A549 treated with AZD9567 at 1 μM for 4 hours (cell line): ENCODE measurements around the gene MVB12A. TPM values are rescaled to one million over a fixed set of nuclear protein-coding genes. Genes with fewer than 3 reads are reported as not detected.

Source experiments
- total RNA-seq: library from RNA; stranded (reverse); fragments of 200-300 nt; extraction: Qiagen RNA extraction; gene quantifications from 5 replicates; pipeline ENCODE4 v1.2.3, GENCODE V29; 2022; ENCODE audit not compliant: insufficient read depth

MVB12A gene
- total RNA-seq, result 6.5 to 39.6 TPM (median 37.4 TPM) in 5 replicates

GRCh38 chr19:17419621-17420474, at the start of gene MVB12A:
MVB12A (plus strand) TSS chr19:17420047; CDS start chr19:17420136, 89 bp downstream.

GRCh38 chr19:17376935-17377600, 42.8 kb upstream of the MVB12A start, which contains the start of gene PLVAP:
PLVAP (minus strand) TSS chr19:17377342; CDS start chr19:17377288, 54 bp downstream.

DNA sequence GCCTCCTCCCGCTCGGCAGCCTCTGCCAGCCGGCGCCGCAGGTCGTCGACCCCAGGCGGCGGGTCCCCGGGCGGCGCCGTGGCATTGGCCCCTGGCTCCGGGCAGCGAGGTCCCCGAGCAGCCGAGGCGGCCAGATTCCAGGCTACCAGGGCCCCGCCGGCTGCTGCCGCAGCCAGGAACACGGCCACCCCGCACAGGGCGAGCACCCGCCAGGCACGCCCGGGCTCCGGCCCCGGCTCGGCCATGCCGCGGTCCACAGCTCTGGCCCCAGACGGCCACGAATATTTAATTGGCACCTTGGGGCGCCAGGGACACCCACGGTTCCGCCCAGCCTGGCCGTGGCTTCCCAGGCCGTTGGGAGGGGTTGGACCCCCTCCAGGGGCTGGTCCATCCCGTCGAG, 25.9 kb upstream of the MVB12A start, which contains the start of gene CCDC194:
CCDC194 (minus strand) TSS at position 283 of the 400 bp plus-strand sequence; CDS start at position 245, 38 bp downstream.

DNA sequence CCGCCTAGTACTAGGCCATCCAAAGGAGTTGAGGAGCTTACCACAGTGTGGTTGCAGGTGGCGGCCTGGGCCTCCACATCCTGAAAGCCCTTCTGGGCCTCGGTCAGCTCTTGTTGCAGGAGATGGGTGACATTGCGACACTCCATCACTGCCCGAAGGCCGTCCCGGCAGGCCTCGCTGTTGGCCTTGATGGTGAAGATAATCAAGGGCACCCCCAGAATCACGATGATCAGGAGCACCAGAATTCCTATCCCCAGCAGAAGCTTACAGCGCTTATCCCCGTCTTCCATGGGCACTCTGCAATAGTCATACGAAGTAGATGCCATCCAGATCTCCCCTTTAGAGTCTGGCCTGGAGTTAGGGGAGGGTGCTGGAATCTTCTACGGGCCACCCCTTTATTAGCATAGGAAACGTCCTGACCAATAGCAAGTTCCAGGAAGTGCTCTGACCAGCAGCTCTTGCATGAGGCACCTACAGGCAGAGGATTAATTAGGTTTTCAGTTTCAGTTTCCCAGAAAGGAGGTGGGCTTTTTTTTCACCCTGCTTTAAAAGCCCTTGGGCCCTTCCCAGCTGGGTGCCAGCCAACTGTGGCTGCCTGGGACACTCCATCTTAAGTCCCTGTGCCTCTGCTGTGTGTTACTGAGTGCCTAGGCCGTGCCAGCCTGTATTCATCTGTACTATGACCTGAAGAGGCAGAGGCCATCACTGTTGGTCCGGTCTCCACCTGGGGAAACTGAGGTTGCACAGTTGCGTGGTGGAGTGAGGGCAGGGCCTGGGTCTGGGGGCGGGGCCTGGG, 14.4 kb upstream of the MVB12A start, which contains the start of gene BST2:
BST2 (minus strand) TSS at position 381 of the 796 bp plus-strand sequence; CDS start at position 326, 55 bp downstream.

DNA sequence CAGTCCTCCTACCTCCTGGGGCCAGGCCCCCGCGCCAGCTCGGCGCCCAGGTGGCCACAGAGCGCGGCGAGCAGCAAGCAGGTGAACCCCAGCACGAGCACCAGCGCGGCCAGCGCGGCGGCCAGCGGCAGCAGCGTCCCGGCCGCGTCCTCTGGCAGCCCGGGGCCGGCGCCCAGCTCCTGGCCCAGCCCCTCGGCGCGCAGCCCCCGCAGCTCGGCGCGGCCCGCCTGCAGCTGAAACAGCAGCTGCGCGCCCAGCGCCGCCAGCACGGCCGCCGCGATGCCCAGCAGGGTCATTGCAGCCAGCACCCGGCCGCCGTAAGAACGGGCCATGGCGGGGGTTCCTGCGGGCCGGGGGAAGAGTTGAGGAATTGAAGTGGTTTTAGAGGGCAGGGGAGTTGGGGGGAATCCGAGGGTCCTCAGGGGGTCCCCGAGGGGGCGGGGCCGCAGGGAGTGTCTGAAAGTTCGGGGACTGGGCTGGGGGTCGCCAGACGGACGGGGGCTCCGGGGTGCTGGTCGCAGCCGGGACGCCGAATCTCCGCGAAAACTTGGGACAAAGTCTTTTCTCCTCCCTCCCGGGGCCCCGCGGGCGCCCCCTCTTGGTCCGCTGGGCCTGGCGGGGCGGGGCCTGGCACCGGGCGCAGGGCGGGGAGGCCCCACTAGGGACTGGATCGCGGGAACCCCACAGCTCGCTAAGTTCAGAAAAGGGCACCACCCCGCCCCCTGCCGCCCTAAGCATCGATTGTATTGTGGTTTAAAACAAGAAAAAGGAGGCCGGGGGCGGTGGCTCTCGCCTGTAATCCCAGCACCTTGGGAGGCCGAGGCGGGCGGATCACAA, 28.5 kb downstream of the MVB12A start, which contains the start of gene TMEM221:
TMEM221 (minus strand) TSS at position 538 of the 837 bp plus-strand sequence; CDS start at position 332, 206 bp downstream.

GRCh38 chr19:17460372-17461230, 40.8 kb downstream of the MVB12A start, which contains the start of gene NXNL1:
NXNL1 (minus strand) TSS chr19:17460926; CDS start chr19:17460869, 57 bp downstream.

DNA sequence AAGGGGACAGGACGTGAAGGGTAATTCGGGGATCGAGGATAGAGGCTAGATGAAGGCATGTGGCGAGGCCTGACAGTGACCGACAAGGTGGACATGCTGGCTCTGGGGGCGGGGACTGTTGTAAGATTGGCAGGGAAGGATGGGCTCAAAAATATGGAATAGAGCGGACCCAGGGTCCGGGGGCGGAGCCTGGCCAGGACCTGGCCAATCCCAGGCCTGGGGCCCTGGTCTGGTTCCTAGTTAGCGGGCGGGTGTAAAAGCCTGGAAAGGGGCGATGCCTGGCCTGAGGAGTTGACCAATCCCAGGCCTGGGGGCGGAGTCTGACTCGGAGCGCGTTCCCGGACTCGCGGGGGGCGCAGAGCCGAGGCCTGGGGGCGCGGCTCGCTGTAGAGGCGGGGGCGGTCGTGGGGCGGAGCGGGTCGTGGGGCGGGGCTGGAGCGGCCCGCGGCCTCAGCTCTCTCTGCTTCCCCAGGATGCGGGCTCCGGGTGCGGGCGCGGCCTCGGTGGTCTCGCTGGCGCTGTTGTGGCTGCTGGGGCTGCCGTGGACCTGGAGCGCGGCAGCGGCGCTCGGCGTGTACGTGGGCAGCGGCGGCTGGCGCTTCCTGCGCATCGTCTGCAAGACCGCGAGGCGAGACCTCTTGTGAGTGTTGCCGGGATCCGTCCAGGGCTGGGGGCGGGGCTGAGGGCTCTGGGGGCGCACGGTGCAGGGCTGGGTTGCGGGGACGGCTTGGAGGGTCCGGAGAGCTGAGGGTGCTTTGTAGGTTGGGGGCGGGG, 50.4 kb downstream of the MVB12A start, which contains the start of gene SLC27A1:
SLC27A1 (plus strand) TSS at position 457 of the 774 bp plus-strand sequence; CDS start at position 474, 17 bp downstream.

Other genes with a start within 250 kb of the MVB12A start
- 16.7 to 20.6 TPM (median 17.0 TPM) in 5 replicates for gene USE1, start 204.7 kb upstream of the MVB12A start, total RNA-seq
- gene OCEL1, start 193.8 kb upstream of the MVB12A start, total RNA-seq, result 6.9 to 15.5 TPM (median 13.3 TPM) in 5 replicates
- 22.5 to 59.0 TPM (median 52.2 TPM) in 5 replicates for gene NR2F6, start 174.1 kb upstream of the MVB12A start, total RNA-seq
- gene USHBP1, start 155.3 kb upstream of the MVB12A start, total RNA-seq, result not detected in 5 replicates
- 59.0 to 77.0 TPM (median 61.0 TPM) in 5 replicates for gene BABAM1, start 152.6 kb upstream of the MVB12A start, total RNA-seq
- 0.21 to 0.52 TPM (median 0.47 TPM) in 4 of 5 replicates, not detected in the other for gene ANKLE1, start 138.1 kb upstream of the MVB12A start, total RNA-seq
- 2.6 to 5.2 TPM (median 2.8 TPM) in 5 replicates for gene ABHD8, start 116.6 kb upstream of the MVB12A start, total RNA-seq
- 66.3 to 82.7 TPM (median 80.6 TPM) in 5 replicates for gene MRPL34, start 114.2 kb upstream of the MVB12A start, total RNA-seq
- 48.2 to 59.3 TPM (median 53.7 TPM) in 5 replicates for gene DDA1, start 110.5 kb upstream of the MVB12A start, total RNA-seq
- 1.0 to 4.4 TPM (median 4.0 TPM) in 5 replicates for gene ANO8, start 85.2 kb upstream of the MVB12A start, total RNA-seq
- gene GTPBP3, start 82.5 kb upstream of the MVB12A start, total RNA-seq, result 8.8 to 23.2 TPM (median 21.7 TPM) in 5 replicates
- gene PLVAP, start 42.7 kb upstream of the MVB12A start, total RNA-seq, result not detected in 5 replicates
- gene CCDC194, start 25.9 kb upstream of the MVB12A start, total RNA-seq, result not detected in 5 replicates
- gene BST2, start 14.4 kb upstream of the MVB12A start, total RNA-seq, result 0.21 TPM in 1 of 5 replicates, not detected in the others
- 0.58 to 0.83 TPM (median 0.75 TPM) in 4 of 5 replicates, not detected in the other for gene TMEM221, start 28.6 kb downstream of the MVB12A start, total RNA-seq
- not detected in 5 replicates for gene NXNL1, start 40.9 kb downstream of the MVB12A start, total RNA-seq
- gene SLC27A1, start 50.5 kb downstream of the MVB12A start, total RNA-seq, result 2.6 to 3.0 TPM (median 2.7 TPM) in 5 replicates
- 49.7 to 75.8 TPM (median 74.2 TPM) in 5 replicates for gene PGLS, start 91.6 kb downstream of the MVB12A start, total RNA-seq
- 58.7 to 70.7 TPM (median 66.4 TPM) in 5 replicates for gene COLGALT1, start 135.6 kb downstream of the MVB12A start, total RNA-seq